ENCODE results near the gene SART3. TPM values are rescaled to one million over a fixed set of nuclear protein-coding genes. Genes with fewer than 3 reads are reported as not detected.
A peak's percentile ranks its signal among the peaks of the same experiment; 100 is the strongest.

Gene SART3
- total and polyA plus RNA-seq, 4 experiments from 2014 or later, result 25.9 to 112 (median 76.7) TPM

DNA sequence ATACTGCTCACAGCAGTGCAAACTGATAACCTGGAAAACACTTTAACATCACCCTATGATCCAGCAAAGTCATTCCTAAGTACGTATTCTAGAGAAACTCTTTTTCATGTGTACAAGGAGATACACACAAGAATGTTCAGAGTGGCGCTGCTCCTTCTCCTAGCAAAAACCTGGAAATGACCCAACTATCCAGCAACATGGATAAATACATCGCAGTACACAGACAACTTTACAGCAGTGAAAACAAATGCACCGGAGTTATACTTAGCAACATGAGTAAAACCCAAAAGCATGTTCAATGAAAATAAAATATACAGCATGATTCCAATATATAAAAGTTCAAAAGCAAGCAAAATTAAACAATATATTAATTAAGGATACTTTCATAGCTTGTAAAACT, 18.7 kb downstream of the SART3 start:
- Histone ChIP-seq H3K27me3 (ENCODE audit: insufficient read depth, low read length) (no peaks in the 10 kb centered on the region), H3K4me1 (ENCODE audit: insufficient read depth, low read length) (peaks cover 7% of the 10 kb centered on the region), H3K36me3 (ENCODE audit: insufficient read depth, low read length) (peaks cover 55% of the 10 kb centered on the region), H3K27ac (ENCODE audit: low read depth, low read length) (no peak overlapping the region), H3K9me3 (ENCODE audit: control insufficient read depth in 1 of 2, low read length in 2 of 2) (no peaks in the 10 kb centered on the region), H3K4me3 (ENCODE audit: low read length in 2 of 2) (no peak overlapping the region)
- no peak for DNase-seq
- ChIA-PET CTCF (ENCODE audit: partially characterized antibody) (no interaction called here), POLR2A (ENCODE audit: partially characterized antibody) (no interaction called here)
- Mint-ChIP-seq H3K4me3 (no peak overlapping the region), H3K27ac (peak overlapping the region in 1 of 7 donors; percentile 72), H3K27me3 (no peaks in the 10 kb centered on the region), H3K36me3 (peaks cover 51 to 72% of the 10 kb centered on the region in 2 donors), H3K4me1 (peaks cover 9 to 25% (median 18%) of the 10 kb centered on the region in 4 donors), H3K9me3 (peaks cover 0 to 1% (median 0%) of the 10 kb centered on the region in 8 donors)
- intact Hi-C loops (cut with micrococcal nuclease), result no loop called here

DNA sequence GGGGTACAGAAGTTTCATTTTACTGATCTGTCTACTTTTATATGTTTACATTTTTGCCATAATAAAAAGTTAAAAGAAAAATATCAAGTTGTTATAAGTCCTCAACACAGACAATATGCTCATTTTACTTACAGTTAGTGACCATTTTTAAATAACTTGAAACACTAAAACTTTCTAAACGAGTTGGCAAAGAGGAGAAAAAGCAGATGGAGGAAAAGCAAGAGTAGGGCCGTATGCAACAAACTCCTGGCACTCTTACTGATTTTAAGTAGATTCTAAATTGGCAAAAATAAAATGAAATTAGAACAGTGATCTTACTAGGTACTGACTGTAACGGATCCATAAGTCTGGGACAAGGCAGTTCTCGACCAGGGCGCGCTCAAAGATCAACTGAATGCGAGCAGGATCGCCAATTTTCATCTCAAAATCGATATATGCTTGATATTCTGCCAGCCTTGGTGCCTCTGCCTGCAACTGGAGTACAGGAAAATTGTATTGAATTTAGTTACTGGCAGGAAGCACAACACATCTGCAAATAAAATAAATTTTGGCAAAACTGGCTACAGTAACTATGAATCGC, 22.3 kb downstream of the SART3 start:
- POLR2A ChIA-PET (ENCODE audit: partially characterized antibody), result no interaction called here
- peak overlapping the region in 2 of 7 donors; percentile 14 to 53 for H3K27ac Mint-ChIP-seq
- peaks cover 59% of the 10 kb centered on the region for H3K36me3 ChIP-seq (ENCODE audit: insufficient read depth, low read length)

DNA sequence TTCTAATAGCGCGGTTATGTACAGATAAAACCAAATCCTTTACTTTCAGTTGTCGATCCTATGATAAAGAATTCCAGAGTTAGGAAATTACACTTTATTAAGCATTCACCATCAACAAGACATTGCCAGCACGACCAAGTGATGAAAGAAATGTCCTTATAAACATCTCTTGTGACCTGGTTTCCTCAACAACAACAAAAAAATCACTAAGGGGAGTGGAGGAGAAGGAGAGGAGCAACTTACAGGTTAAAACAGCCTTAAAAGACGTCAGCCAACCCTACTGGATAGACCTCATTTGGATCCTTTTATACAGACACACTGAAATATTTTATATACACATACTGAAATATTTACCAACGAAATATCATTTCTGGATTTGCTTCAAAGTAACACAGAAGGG, 22.8 kb downstream of the SART3 start:
- no peak overlapping the region for H3K4me3 ChIP-seq (ENCODE audit: low read length in 2 of 2)
- intact Hi-C loops (cut with micrococcal nuclease), result no loop called here
- no peak overlapping the region for H3K27ac ChIP-seq (ENCODE audit: low read depth, low read length)
- peaks cover 7% of the 10 kb centered on the region for H3K4me1 ChIP-seq (ENCODE audit: insufficient read depth, low read length)
- DNase-seq, result no peak
- H3K9me3 ChIP-seq (ENCODE audit: control insufficient read depth in 1 of 2, low read length in 2 of 2), result no peaks in the 10 kb centered on the region
- Mint-ChIP-seq H3K27ac (peak overlapping the region in 3 of 7 donors; percentile 10 to 78 (median 70)), H3K4me1 (peaks cover 9 to 14% (median 10%) of the 10 kb centered on the region in 4 donors), H3K36me3 (peaks cover 57 to 77% of the 10 kb centered on the region in 2 donors), H3K4me3 (no peak overlapping the region), H3K27me3 (no peaks in the 10 kb centered on the region), H3K9me3 (peaks cover 0 to 1% (median 0%) of the 10 kb centered on the region in 8 donors)
- POLR2A ChIA-PET (ENCODE audit: partially characterized antibody), result no interaction called here
- H3K27me3 ChIP-seq (ENCODE audit: insufficient read depth, low read length), result no peaks in the 10 kb centered on the region
- CTCF ChIA-PET (ENCODE audit: partially characterized antibody), result interaction anchor here (1.4 kb wide), 1 partner anchor 346 kb away, joined by 3 read pairs; no protein-coding TSS in a partner anchor
- H3K36me3 ChIP-seq (ENCODE audit: insufficient read depth, low read length), result peaks cover 54% of the 10 kb centered on the region

More for the DNA sequence above, 22.3 kb downstream of the SART3 start:
- Histone ChIP-seq H3K9me3 (ENCODE audit: control insufficient read depth in 1 of 2, low read length in 2 of 2) (no peaks in the 10 kb centered on the region), H3K4me3 (ENCODE audit: low read length in 2 of 2) (no peak overlapping the region), H3K4me1 (ENCODE audit: insufficient read depth, low read length) (peaks cover 7% of the 10 kb centered on the region), H3K27ac (ENCODE audit: low read depth, low read length) (no peak overlapping the region), H3K27me3 (ENCODE audit: insufficient read depth, low read length) (no peaks in the 10 kb centered on the region)
- no peaks in the 10 kb centered on the region for H3K27me3 Mint-ChIP-seq
- peaks cover 9 to 20% (median 12%) of the 10 kb centered on the region in 4 donors for H3K4me1 Mint-ChIP-seq
- H3K9me3 Mint-ChIP-seq, result peaks cover 0 to 1% (median 0%) of the 10 kb centered on the region in 8 donors
- CTCF ChIA-PET (ENCODE audit: partially characterized antibody), result interaction anchor here (1.4 kb wide), 1 partner anchor 345 kb away, joined by 3 read pairs; no protein-coding TSS in a partner anchor
- no peak for DNase-seq
- H3K4me3 Mint-ChIP-seq, result no peak overlapping the region
- H3K36me3 Mint-ChIP-seq, result peaks cover 59 to 80% of the 10 kb centered on the region in 2 donors
- intact Hi-C loops (cut with micrococcal nuclease), result no loop called here

DNA sequence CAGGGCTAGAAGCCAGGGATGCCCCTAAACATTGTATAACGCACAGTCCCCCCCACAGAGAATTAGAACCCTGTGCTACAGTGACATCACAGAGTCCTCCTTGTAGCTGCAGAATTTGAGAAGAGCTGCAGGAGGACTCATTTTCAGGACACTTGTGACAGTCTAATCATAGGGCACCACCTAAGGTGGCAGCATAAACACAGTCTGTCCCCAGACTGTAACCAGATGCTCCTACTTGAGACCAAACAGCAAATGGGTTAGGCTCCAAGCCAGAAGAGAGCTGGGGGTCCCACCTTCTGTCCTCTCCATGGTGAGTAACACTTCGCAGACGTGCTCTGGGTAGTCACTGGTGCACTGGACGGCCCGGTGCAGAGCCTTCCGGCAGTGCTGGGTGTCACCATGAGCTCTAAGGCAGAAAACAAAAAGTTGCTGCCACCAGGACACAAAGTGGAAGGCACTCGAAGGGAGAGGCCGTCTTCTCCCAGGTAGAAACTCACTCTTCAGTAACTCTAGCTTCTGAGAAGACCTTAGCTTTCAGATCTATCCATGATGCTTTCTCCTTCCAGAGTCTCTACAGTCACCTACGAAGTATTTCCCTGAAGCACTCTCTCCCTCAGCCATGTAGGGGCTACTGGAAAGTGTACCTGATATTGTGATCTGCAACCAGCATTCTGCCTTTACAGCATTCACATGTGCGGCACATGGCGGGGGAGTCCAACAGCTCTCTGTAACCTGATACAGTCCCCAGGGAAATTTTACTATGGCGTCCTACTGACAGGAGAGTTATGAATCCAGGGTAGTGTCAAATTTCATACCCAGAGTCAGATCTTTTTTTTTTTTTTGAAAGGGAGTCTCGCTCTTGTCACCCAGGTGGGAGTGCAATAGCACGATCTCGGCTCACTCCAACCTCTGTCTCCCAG, 28.8 kb downstream of the SART3 start:
- H3K27me3 ChIP-seq (ENCODE audit: insufficient read depth, low read length), result no peaks in the 10 kb centered on the region
- ChIA-PET POLR2A (ENCODE audit: partially characterized antibody) (interaction anchor here (1.3 kb wide), 1 partner anchor 10 kb away, joined by 3 read pairs; no protein-coding TSS in a partner anchor), CTCF (ENCODE audit: partially characterized antibody) (interaction anchor here (1.1 kb wide), 1 partner anchor 10 kb away, joined by 3 read pairs; no protein-coding TSS in a partner anchor)
- H3K27ac Mint-ChIP-seq, result peak overlapping the region in 1 of 7 donors; percentile 19
- H3K4me1 ChIP-seq (ENCODE audit: insufficient read depth, low read length), result no peaks in the 10 kb centered on the region
- intact Hi-C loops (cut with micrococcal nuclease), result no loop called here
- no peaks in the 10 kb centered on the region for H3K9me3 Mint-ChIP-seq
- H3K27ac ChIP-seq (ENCODE audit: low read depth, low read length), result no peak overlapping the region
- no peaks in the 10 kb centered on the region for H3K9me3 ChIP-seq (ENCODE audit: control insufficient read depth in 1 of 2, low read length in 2 of 2)
- peaks cover 59 to 82% of the 10 kb centered on the region in 2 donors for H3K36me3 Mint-ChIP-seq
- DNase-seq, result no peak
- H3K4me3 ChIP-seq (ENCODE audit: low read length in 2 of 2), result no peak overlapping the region
- H3K4me1 Mint-ChIP-seq, result peaks cover 0 to 7% (median 0%) of the 10 kb centered on the region in 4 donors
- H3K4me3 Mint-ChIP-seq, result no peak overlapping the region
- peaks cover 76% of the 10 kb centered on the region for H3K36me3 ChIP-seq (ENCODE audit: insufficient read depth, low read length)
- no peaks in the 10 kb centered on the region for H3K27me3 Mint-ChIP-seq

DNA sequence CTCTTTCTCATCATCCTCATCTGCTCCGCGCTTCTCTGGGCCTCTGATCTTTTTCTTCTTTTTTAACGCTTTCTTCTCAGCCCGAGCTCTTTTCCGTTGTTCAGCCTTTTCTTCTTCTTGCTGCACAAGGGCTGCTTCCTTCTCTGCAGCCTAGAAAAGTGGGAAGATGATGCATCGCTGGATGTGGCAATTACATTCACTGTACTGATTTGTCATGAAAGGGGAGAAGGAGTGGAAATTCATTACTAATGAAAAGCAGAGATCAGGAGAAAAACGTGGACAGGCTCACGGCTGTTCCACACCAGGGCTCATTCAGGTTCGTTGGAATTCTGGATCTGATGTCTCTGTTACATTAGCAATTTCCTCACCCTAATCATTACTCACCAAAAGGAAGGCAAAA, 30.8 kb downstream of the SART3 start:
- no peaks in the 10 kb centered on the region for H3K27me3 Mint-ChIP-seq
- Histone ChIP-seq H3K4me3 (ENCODE audit: low read length in 2 of 2) (no peak overlapping the region), H3K27me3 (ENCODE audit: insufficient read depth, low read length) (no peaks in the 10 kb centered on the region), H3K9me3 (ENCODE audit: control insufficient read depth in 1 of 2, low read length in 2 of 2) (no peaks in the 10 kb centered on the region), H3K36me3 (ENCODE audit: insufficient read depth, low read length) (peaks cover 76% of the 10 kb centered on the region), H3K4me1 (ENCODE audit: insufficient read depth, low read length) (no peaks in the 10 kb centered on the region), H3K27ac (ENCODE audit: low read depth, low read length) (no peak overlapping the region)
- H3K4me3 Mint-ChIP-seq, result no peak overlapping the region
- H3K27ac Mint-ChIP-seq, result peak overlapping the region in 4 of 7 donors; percentile 2 to 72 (median 50)
- CTCF ChIA-PET (ENCODE audit: partially characterized antibody), result interaction anchor here (0.9 to 1.0 kb wide), 2 partner anchors 18 to 26 kb away, joined by 3 read pairs; no protein-coding TSS in a partner anchor
- no peaks in the 10 kb centered on the region for H3K9me3 Mint-ChIP-seq
- no peak for DNase-seq
- H3K36me3 Mint-ChIP-seq, result peaks cover 55 to 80% of the 10 kb centered on the region in 2 donors
- intact Hi-C loops (cut with micrococcal nuclease), result no loop called here
- peaks cover 0 to 6% (median 0%) of the 10 kb centered on the region in 4 donors for H3K4me1 Mint-ChIP-seq
- POLR2A ChIA-PET (ENCODE audit: partially characterized antibody), result no interaction called here

DNA sequence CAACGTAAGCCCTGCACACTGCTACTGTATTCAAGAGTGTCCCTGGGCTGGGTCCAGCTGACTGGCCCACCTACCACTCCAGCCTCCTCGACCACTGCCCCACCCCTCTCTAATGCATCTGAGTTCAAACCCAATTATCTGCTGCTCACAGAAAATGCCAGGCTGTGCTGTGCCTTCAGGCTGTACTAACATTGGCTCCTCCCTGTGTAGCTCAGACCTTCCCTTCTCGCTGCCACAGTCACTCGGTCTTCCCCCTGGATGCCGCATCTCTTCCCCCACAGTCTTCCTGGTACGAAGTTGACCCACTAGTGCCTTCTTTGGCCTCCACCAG, 33.8 kb downstream of the SART3 start:
- H3K27me3 ChIP-seq (ENCODE audit: insufficient read depth, low read length), result no peaks in the 10 kb centered on the region
- no peak overlapping the region for H3K4me3 ChIP-seq (ENCODE audit: low read length in 2 of 2)
- peaks cover 0 to 4% (median 0%) of the 10 kb centered on the region in 4 donors for H3K4me1 Mint-ChIP-seq
- DNase-seq, result no peak
- peaks cover 91% of the 10 kb centered on the region for H3K36me3 ChIP-seq (ENCODE audit: insufficient read depth, low read length)
- no peaks in the 10 kb centered on the region for H3K9me3 ChIP-seq (ENCODE audit: control insufficient read depth in 1 of 2, low read length in 2 of 2)
- ChIA-PET POLR2A (ENCODE audit: partially characterized antibody) (interaction anchor here (0.6 kb wide), 1 partner anchor 124 kb away, joined by 3 read pairs; no protein-coding TSS in a partner anchor), CTCF (ENCODE audit: partially characterized antibody) (no interaction called here)
- H3K27me3 Mint-ChIP-seq, result no peaks in the 10 kb centered on the region
- intact Hi-C loops (cut with micrococcal nuclease), result no loop called here
- no peaks in the 10 kb centered on the region for H3K4me1 ChIP-seq (ENCODE audit: insufficient read depth, low read length)
- H3K4me3 Mint-ChIP-seq, result no peak overlapping the region
- H3K27ac ChIP-seq (ENCODE audit: low read depth, low read length), result no peak overlapping the region
- peaks cover 57 to 88% of the 10 kb centered on the region in 2 donors for H3K36me3 Mint-ChIP-seq
- H3K27ac Mint-ChIP-seq, result peak overlapping the region in 3 of 7 donors; percentile 5 to 91 (median 78)
- H3K9me3 Mint-ChIP-seq, result no peaks in the 10 kb centered on the region

Measured in CD4-positive, alpha-beta memory T cell (primary cell).